GM23248 (cell line): ENCODE results near the gene SH3RF2. TPM values are rescaled to one million over a fixed set of nuclear protein-coding genes. Genes with fewer than 3 reads are reported as not detected.

Experiments
- DNase-seq: peaks from one replicate; pipeline ENCODE4 v3.0.0-alpha.2; 2015
- H2AFZ ChIP-seq: fragments of 200-600 bp; sonication (generic); 2 replicates; pipeline ENCODE4 v1.6.1; 2016; ENCODE audit warnings: antibody characterized with exemption
- H3F3A ChIP-seq: fragments of 200-600 bp; sonication (generic); 2 replicates; pipeline ENCODE4 v1.6.1; 2016; ENCODE audit warnings: mild to moderate bottlenecking, antibody characterized with exemption, mixed run types; ENCODE audit not compliant: insufficient read depth
- H3K27ac ChIP-seq: fragments of 200-600 bp; sonication (generic); 2 replicates; pipeline ENCODE4 v1.5.1; 2016; ENCODE audit warnings: mild to moderate bottlenecking
- H3K27me3 ChIP-seq: fragments of 200-600 bp; sonication (generic); replicated peaks from 2 replicates; pipeline ENCODE4 v1.6.1; 2016; ENCODE audit warnings: mild to moderate bottlenecking; ENCODE audit not compliant: insufficient read depth
- H3K36me3 ChIP-seq: fragments of 200-600 bp; sonication (generic); 2 replicates; pipeline ENCODE4 v1.6.1; 2016; ENCODE audit warnings: low read depth, mild to moderate bottlenecking
- H3K4me1 ChIP-seq: fragments of 200-600 bp; sonication (generic); 2 replicates; pipeline ENCODE4 v1.6.1; 2016; ENCODE audit warnings: mild to moderate bottlenecking; ENCODE audit not compliant: insufficient read depth
- H3K4me2 ChIP-seq: fragments of 200-600 bp; sonication (generic); one replicate; pipeline ENCODE4 v1.6.1; 2016; ENCODE audit warnings: mild to moderate bottlenecking; ENCODE audit not compliant: unreplicated experiment
- H3K4me3 ChIP-seq: fragments of 200-600 bp; sonication (generic); 2 replicates; pipeline ENCODE4 v1.5.1; 2016; ENCODE audit warnings: mild to moderate bottlenecking
- H3K79me2 ChIP-seq: fragments of 200-600 bp; sonication (generic); 2 replicates; pipeline ENCODE4 v1.6.1; 2016; ENCODE audit warnings: mild to moderate bottlenecking; ENCODE audit not compliant: insufficient read depth
- H3K9ac ChIP-seq: fragments of 200-600 bp; sonication (generic); 2 replicates; pipeline ENCODE4 v1.6.1; 2016; ENCODE audit warnings: mild to moderate bottlenecking
- H3K9me2 ChIP-seq: fragments of 200-600 bp; sonication (generic); 2 replicates; pipeline ENCODE4 v1.6.1; 2016; ENCODE audit warnings: mixed run types, mild to moderate bottlenecking, moderate library complexity; ENCODE audit not compliant: insufficient read depth
- H3K9me3 ChIP-seq: fragments of 200-600 bp; sonication (generic); one replicate; pipeline ENCODE4 v1.6.1; 2017; ENCODE audit warnings: low read depth
- H4K20me1 ChIP-seq: fragments of 200-600 bp; sonication (generic); 2 replicates; pipeline ENCODE4 v1.6.0; 2016; ENCODE audit not compliant: insufficient read depth
- EZH2 ChIP-seq: fragments of 200-600 bp; sonication (generic); IDR thresholded peaks from 2 replicates; pipeline ENCODE4 v1.6.1; 2018; ENCODE audit warnings: antibody characterized with exemption, mild to moderate bottlenecking; ENCODE audit not compliant: insufficient read depth, poor library complexity, severe bottlenecking
- EZH2phosphoT487 ChIP-seq: fragments of 200-600 bp; sonication (generic); IDR thresholded peaks from 2 replicates; pipeline ENCODE4 v1.6.1; 2018; ENCODE audit warnings: antibody characterized with exemption, moderate library complexity, mild to moderate bottlenecking, low read depth; ENCODE audit not compliant: insufficient read depth
- WGBS, 2 experiments: methylation state at CpG; one replicate each; pipeline ENCODE4 v1.1.6; 2015 to 2017; ENCODE audit warnings: low lambda C conversion rate in 2 of 2, low coverage in 1 of 2; ENCODE audit errors: missing lambda C conversion rate in 2 of 2; 5-methylcytosine and 5-hydroxymethylcytosine counted together
- in situ Hi-C: fragments of 300-500 bp; cut with MboI; formaldehyde crosslinking; loops from 2 replicates; pipeline ENCODE4 v1.15.0; 2020
- polyA plus RNA-seq: library from polyadenylated mRNA; unstranded; fragments of >200 nt; fragmentation: Nextera tagmentation; extraction: Ambion mirVana; gene quantifications from 2 replicates; pipeline ENCODE4 v1.2.1, GENCODE V29; 2016
- total RNA-seq: library from RNA; depleted of rRNA; stranded (reverse); fragments of >200 nt; shearing (Covaris generic); gene quantifications from 2 replicates; pipeline ENCODE4 v1.2.3, GENCODE V29; 2014

The SH3RF2 gene
- total and polyA plus RNA-seq, 2 experiments from 2014 or later = 0.21 TPM; not detected in 1

DNA sequence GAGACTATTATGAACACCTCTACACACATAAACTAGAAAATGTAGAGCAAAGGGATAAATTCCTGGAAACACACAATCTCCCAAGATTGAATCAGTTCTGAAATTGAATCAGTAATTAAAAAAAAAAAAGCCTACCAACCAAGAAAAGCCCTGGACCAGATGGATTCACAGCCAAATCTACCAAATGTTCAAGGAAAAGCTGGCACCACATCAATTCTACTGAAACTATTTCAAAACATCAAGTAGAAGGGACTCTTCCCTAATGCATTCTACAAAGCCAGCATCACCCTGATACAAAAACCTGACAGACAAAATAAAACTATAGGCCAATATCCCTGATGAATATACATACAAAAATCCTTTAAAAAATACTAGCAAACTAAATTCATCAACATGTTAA, 38.2 kb upstream of the SH3RF2 start:
- no peak overlapping the region for H2AFZ ChIP-seq
- H3K36me3 ChIP-seq = no peaks in the 10 kb centered on the region
- no peaks in the 10 kb centered on the region for H3K9me3 ChIP-seq
- no peaks in the 10 kb centered on the region for H3K9me2 ChIP-seq
- in situ Hi-C loops = no loop called here
- no peak overlapping the region for H3K27ac ChIP-seq
- no peak overlapping the region for H3K4me2 ChIP-seq
- no peak for DNase-seq
- H3K79me2 ChIP-seq = no peaks in the 10 kb centered on the region
- no peak overlapping the region for H3K9ac ChIP-seq
- H3K27me3 ChIP-seq = 0 out of 2 replicates have a peak, but pooled peaks cover 17% of the 10 kb centered on the region
- no peaks in the 10 kb centered on the region for H3K4me1 ChIP-seq
- TF ChIP-seq EZH2phosphoT487 (no peak), EZH2 (no peak)
- no peaks in the 10 kb centered on the region for H3F3A ChIP-seq
- H3K4me3 ChIP-seq = no peak overlapping the region
- no peaks in the 10 kb centered on the region for H4K20me1 ChIP-seq

DNA sequence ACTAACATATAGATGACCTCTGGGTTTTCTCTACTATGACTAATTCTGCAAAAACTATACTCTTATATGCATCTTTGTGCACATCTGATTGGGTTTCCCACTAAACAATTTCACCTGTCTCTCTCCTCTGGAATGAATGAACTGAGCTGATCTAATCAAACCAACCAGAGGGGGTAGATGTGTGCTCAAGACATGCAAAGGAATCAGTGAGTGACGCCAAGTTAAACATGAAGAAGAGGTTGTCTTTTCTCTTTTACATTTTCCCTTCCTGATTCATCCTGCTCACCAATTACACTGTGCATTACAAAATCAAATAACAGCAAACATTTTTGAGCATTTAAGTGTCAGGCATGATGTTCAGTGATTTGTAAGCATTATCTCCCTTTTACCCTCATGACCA, 34.0 kb upstream of the SH3RF2 start:
- Histone ChIP-seq H3K27me3 (peaks cover 21% of the 10 kb centered on the region; the same call in 1 of the 2 replicates), H2AFZ (no peak overlapping the region), H3F3A (no peaks in the 10 kb centered on the region), H3K4me1 (peaks cover 6% of the 10 kb centered on the region), H3K4me3 (no peak overlapping the region), H3K9me2 (no peaks in the 10 kb centered on the region), H3K79me2 (no peaks in the 10 kb centered on the region), H3K9me3 (no peaks in the 10 kb centered on the region), H3K4me2 (no peak overlapping the region), H3K27ac (no peak overlapping the region), H3K36me3 (no peaks in the 10 kb centered on the region), H3K9ac (no peak overlapping the region), H4K20me1 (no peaks in the 10 kb centered on the region)
- in situ Hi-C loops = no loop called here
- TF ChIP-seq EZH2phosphoT487 = no peak
- no peak for TF ChIP-seq EZH2
- DNase-seq = no peak
- 77 to 85% methylated on average over 1 of the region's 1 CpG for WGBS, 2 experiments

DNA sequence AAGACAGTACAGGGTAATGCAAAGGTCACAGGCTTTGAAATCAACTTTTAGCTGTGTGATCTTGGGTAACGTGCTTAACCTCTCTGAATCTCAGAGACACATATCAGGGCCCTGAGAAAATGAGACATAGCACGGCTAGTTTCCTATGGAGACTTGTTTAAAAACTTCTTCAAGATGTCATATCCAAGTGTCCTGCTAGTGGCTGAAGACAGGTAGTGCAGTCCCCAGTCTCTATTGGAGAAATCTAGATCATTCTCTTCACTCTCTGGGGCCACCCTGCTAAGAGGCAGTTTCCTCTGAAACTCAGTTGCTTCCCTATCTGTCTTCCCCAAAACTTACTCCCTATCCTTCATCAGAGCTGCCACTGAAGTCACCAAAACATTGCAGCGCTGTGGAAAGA, 33.3 kb upstream of the SH3RF2 start:
- Histone ChIP-seq H3K9me2 (no peaks in the 10 kb centered on the region), H3K27ac (no peak overlapping the region), H2AFZ (no peak overlapping the region), H3K4me3 (no peak overlapping the region), H4K20me1 (no peaks in the 10 kb centered on the region), H3K36me3 (no peaks in the 10 kb centered on the region), H3F3A (no peaks in the 10 kb centered on the region), H3K4me2 (no peak overlapping the region), H3K9ac (no peak overlapping the region), H3K27me3 (peaks cover 24% of the 10 kb centered on the region), H3K79me2 (no peaks in the 10 kb centered on the region), H3K9me3 (no peaks in the 10 kb centered on the region), H3K4me1 (peaks cover 6% of the 10 kb centered on the region)
- WGBS, 2 experiments = 79 to 85% methylated on average over 3 of the region's 3 CpGs
- in situ Hi-C loops = no loop called here
- TF ChIP-seq EZH2 = no peak
- TF ChIP-seq EZH2phosphoT487 = no peak
- peak; percentile 28 for DNase-seq

DNA sequence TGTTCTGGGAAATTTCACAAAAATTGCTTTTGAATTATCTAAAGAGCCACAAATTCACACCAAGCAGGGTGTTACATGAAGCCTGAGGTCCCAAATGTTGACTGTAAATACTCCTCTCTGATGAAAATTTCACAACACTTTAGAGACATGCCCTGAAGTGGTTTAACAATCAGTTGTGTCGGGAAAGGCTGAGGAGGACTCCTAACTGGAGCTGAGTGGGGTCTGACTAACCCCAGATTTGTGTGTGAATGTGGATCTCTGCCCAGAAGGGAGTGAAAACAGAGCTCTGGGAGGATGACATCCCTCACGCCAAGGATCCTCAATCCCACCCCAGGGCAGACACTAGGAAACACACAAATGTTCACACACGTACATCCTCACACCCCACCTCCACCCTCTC, 32.5 kb upstream of the SH3RF2 start:
- Histone ChIP-seq H4K20me1 (no peaks in the 10 kb centered on the region), H3K9ac (no peak overlapping the region), H2AFZ (no peak overlapping the region), H3K36me3 (no peaks in the 10 kb centered on the region), H3K9me2 (no peaks in the 10 kb centered on the region), H3K4me2 (no peak overlapping the region), H3F3A (no peaks in the 10 kb centered on the region), H3K27me3 (peaks cover 30% of the 10 kb centered on the region), H3K27ac (no peak overlapping the region), H3K4me1 (peaks cover 6% of the 10 kb centered on the region), H3K79me2 (no peaks in the 10 kb centered on the region), H3K9me3 (no peaks in the 10 kb centered on the region), H3K4me3 (no peak overlapping the region)
- no peak for TF ChIP-seq EZH2
- TF ChIP-seq EZH2phosphoT487 = no peak
- in situ Hi-C loops = no loop called here
- peak; percentile 67 for DNase-seq
- WGBS, 2 experiments = 23% methylated on average over 3 of the region's 3 CpGs

DNA sequence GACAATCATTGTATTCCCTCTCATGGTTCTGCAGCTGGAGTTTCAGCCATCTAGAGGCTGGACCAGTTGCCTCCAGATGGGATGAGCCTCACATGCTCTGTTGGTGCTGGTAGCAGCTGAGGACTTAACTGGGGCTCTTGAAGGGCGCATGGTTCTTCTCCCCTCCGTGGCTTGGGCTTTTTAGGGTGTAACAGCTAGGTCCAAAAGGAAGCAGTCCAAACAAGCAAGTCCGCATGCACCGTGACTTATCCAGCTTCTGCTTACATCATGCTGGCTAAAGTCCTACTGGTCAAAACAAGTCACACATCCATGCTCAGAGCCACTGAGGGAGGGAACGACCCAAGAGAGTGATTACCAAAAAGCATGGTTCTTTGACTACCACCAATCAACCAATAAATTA, 31.6 kb upstream of the SH3RF2 start:
- H2AFZ ChIP-seq = no peak overlapping the region
- DNase-seq = no peak
- H4K20me1 ChIP-seq = no peaks in the 10 kb centered on the region
- no peak overlapping the region for H3K27ac ChIP-seq
- H3K4me2 ChIP-seq = no peak overlapping the region
- H3K27me3 ChIP-seq = peaks cover 34% of the 10 kb centered on the region
- TF ChIP-seq EZH2 (no peak), EZH2phosphoT487 (no peak)
- in situ Hi-C loops = no loop called here
- H3K9ac ChIP-seq = no peak overlapping the region
- WGBS, 2 experiments = 75 to 85% methylated on average over 5 of the region's 5 CpGs
- peaks cover 6% of the 10 kb centered on the region for H3K4me1 ChIP-seq
- no peaks in the 10 kb centered on the region for H3K79me2 ChIP-seq
- H3K9me2 ChIP-seq = no peaks in the 10 kb centered on the region
- no peaks in the 10 kb centered on the region for H3K36me3 ChIP-seq
- no peak overlapping the region for H3K4me3 ChIP-seq
- no peaks in the 10 kb centered on the region for H3F3A ChIP-seq
- no peaks in the 10 kb centered on the region for H3K9me3 ChIP-seq
